HG02885 (cell line): ENCODE results near the gene MFSD6L.

ENCODE experiments used
- ATAC-seq: cut with Tn5 transposase; IDR thresholded peaks from one replicate; pipeline ENCODE4 v1.9.1; 2021; ENCODE audit warnings: mild to moderate bottlenecking; ENCODE audit not compliant: unreplicated experiment, poor library complexity

MFSD6L gene

DNA sequence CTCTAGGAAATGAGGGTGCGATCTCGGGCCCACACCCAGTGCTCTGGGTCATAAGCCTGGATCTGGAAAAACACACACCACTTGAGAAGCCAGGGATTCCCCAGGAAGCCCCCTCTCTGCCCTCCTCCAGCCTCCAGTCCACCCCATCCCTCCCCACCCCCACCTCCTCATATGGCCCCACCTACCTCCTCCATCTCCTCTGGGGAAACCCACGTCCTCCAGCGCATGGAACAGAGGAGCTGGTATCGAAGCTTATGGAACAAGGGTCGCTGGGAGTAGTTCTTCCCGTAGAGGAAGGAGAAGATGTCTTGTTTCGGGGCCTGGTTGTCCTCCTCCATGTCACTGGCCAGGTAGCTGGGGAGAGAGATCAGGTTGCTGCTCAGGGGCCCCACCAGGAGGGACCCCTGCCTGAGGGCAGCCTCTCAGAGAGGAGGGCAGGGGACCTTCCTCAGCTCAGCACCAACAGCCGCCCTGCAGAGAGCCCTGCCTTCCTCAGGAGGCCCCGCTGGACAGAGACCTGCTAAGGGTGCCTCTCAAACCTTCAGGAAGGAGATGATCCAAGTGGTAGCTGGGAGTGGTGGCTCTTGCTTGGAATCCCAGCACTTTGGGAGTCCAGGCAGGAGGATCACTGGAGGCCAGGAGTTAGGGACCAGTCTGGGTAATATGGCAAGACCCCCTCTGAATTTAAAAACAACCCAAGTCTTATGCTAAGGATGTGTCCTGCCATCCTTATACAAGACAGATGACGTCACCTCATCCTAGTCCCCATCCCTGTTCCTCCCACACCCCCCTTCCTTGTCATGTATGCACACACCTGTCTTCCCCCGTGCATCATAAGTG, 45.8 kb downstream of the MFSD6L start:
- no peak for ATAC-seq

DNA sequence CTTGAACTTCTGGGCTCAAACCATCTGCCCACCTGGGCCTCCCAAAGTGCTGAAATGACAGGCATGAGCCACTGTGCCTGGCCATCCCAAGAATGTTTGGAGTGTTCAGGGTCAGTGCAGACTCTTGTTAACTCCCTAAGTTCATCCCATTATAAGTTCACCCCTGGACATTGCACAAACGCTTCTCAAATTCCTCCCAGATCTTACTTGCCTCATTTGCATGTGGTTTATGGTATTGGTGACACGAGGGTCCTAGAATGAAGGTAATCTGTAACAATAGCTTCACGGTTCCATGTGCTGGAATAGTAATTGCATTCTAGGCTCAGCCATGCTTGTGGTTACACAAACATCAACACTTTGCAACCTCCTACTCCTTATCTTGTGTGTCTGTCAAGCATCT, 49.5 kb downstream of the MFSD6L start:
- ATAC-seq = no peak

DNA sequence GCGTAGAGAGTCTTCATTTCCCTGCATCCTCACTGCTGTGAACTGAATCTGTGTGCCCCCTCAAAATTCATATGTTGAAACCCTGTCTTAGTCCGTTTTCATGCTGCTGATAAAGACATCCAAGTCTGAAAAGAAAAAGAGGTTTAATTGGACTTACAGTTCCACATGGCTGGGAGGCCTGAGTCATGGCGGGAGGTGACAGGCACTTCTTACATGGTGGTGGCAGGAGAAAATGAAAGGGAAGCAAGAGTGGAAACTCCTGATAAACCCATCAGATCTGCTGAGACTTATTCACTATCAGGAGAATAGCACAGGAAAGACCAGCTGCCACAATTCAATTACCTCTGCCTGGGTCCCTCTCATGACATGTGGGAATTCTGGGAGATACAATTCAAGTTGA, 51.4 kb downstream of the MFSD6L start:
- ATAC-seq = no peak
